Activated CD4-positive, alpha-beta T cell treated with anti-CD3 and anti-CD28 coated beads, Interleukin-10, Interleukin-2, amounts not matched to agents 100 ng/mL and 50 ng/mL, durations not matched to agents 16 hours and 8 hours (primary cell): ENCODE measurements around the gene FUT6.
A peak's percentile ranks its signal among the peaks of the same experiment; 100 is the strongest.
"Not testable (repeated sequence)": the region's sequence is repeated elsewhere in the genome, so short reads cannot be mapped to it uniquely, and the experiment has no call there.

Experiments used
- DNase-seq: peaks from one replicate; pipeline ENCODE4 v3.0.0-alpha.2; 2020

FUT6 gene

GRCh38 chr19:5857203-5858081 is 17.9 kb upstream of the FUT6 start:
- DNase-seq: no peak

- not testable (repeated sequence) for DNase-seq
These were observed 15.6 kb upstream of the FUT6 start for GRCh38 chr19:5855151-5855550.

DNA sequence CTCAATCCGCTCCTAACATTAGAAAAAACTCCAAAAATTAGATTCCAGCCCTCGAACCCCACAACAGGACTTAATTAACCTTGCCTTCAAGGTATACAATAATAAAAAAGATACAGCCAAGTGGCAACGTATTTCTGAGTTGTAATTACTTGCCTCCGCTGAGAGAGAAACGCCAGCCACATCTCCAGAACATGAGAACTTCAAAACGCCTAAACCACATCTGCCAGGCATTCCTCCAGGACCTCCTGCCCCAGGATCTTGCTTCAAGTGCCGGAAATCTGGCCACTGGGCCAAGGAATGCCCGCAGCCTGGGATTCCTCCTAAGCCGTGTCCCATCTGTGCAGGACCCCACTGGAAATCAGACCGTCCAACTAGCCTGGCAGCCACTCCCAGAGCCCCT is 14.6 kb upstream of the FUT6 start:
- not testable (repeated sequence) for DNase-seq

- DNase-seq: no peak
These were observed 11.8 kb upstream of the FUT6 start, which contains the start of gene FUT3 for GRCh38 chr19:5851302-5851701. Gene FUT3 (minus strand): TSS chr19:5851449.

- no peak for DNase-seq
These were observed 11.3 kb upstream of the FUT6 start for GRCh38 chr19:5850743-5851293.

GRCh38 chr19:5850189-5850588 is 10.7 kb upstream of the FUT6 start:
- DNase-seq: no peak

GRCh38 chr19:5848621-5849020 is 9.1 kb upstream of the FUT6 start:
- not testable (repeated sequence) for DNase-seq

DNA sequence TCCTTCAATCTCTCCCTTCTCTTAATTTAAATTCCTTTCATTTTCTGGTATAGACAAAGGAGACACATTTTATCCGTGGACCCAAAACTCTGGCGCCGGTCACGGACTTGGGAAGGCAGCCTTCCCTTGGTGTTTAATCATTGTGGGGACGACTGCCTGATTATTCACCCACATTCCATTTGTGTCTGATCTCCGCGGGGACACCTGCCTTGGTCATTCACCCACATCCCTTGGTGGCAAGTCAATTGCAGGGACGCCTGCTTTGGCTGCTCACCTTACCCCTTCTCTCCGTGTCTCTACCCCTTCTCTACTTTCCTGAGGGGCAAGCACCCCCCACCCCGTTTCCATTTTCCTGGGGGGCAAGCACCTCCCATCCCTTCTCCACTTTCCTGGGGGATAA is 8.3 kb upstream of the FUT6 start:
- DNase-seq: not testable (repeated sequence)

DNA sequence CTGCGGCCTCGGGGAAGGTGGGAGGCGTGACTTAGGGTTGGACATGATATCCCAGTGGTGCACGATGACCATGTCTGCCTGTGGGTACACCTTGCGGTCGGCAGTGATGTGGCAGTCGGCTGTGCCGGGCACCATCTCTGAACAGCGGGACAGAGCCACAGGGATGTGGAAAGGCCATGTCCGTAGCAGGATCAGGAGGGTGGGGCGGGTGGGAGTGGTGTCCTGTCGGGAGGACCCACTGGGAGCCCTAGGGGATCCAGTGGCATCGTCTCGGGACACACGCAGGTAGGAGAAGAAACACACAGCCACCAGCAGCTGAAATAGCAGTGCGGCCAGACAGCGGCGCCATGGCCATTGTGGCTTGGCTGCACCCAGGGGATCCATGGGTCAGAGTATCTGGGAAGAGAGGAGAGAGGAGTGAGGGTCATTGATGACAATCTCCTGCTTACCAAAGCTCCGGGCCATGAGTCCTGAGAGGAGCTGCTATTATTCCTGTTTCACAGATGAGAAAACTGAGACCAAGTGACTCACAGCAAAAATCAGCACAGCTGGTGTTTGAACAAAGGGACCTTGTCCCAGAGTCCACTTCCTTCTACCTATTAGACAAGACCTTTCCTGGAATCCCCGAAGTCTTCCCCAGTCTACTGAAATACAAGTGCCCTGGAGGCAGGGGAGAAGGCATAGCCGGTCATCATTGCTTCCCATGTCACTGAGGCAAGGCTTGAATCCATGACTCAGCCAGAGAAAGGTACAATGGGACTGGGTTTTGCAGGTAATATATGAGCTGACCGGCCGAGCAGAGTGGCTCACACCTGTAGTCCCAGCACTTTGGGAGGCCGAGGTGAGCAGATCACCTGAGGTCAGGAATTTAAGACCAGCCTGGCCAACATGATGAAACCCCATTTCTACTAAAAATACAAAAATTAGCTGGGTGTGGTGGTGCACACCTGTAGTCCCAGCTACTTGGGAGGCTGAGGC is 5.2 kb upstream of the FUT6 start:
- DNase-seq: no peak

DNA sequence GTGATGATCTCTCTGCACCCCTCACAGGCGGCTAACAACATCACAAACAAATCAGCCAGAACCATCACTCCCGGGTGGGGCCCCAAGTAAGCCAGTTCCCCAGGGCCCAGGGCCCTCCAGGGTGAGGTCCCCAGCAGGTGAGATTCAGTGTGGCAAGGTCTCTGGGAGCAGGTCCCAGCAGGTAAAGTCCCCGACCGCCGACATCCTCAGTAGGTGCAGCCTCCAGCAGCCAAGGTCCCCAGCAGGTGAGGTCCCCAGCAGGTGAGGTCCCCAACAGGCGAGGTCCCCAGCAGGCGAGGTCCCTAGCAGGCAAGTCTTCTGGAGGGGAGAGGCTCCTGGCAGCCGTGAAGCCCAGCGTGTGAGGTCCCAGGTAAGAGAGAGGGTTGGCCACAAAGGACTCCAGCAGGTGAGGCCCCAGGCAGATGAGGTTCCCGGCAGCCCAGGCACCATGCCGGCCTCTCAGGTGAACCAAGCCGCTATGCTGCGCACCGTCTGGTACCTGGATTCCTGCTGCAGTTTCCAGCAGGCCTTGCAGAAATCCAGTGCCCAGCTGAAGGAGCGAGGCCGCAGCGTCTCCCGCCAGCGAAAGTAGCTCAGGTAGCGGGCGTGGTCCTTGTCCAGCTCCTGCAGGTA is 3.9 kb upstream of the FUT6 start:
- no peak for DNase-seq

DNA sequence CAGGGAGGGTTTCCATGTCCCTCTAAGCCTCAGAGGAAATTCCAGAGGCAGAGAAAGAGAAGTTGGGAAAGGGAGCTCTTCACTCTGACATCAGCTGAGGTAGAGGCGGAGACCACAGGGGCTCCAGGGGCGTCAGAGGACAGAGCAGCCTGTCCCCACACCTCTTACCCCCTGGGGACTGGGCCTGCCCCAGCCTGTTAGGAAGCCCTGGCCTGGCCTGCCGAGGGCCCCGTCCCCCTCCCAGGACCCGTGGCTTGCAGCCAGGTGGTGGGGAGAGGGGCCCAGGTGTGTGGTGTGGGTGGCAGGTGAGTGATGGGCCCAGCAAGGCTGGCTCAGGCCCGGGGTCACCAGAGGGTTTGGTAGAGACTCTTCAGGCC is 2.2 kb upstream of the FUT6 start:
- DNase-seq: not testable (repeated sequence)

DNA sequence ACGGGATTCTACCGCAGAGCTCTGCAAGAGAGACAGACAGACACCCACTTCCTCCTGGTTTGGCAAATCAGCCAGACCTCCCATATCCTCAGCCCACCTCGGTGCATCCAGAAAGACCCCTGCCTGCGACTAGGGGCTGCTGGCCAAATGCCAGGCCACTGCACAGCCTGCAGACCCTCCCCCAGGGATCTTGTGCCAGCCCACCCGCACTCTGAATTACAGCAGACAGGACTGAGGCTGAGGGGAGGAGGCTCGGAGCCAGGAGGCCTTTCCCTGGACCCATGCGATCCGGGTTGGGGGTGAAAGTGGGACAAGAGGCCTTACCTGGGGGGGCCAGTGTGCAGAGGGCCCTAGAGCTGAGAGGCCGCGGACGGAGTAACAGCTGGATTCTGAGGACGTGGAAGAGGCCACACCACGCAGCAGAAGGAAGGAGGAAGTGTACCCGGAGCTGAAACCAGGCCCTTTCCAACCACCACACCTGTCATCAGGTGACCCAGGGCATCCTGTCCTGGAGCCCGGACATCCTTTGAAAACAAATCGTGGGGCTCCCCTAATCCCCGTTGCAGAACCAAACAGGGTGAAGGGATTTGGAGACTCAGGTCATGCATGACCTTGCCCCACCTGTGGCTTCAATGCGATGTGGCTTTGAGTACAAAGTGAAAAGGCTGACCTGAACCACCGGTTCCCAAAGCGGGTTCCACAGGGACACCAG is 993 bp downstream of the FUT6 start:
- DNase-seq: no peak

GRCh38 chr19:5837761-5838352 is 1.6 kb downstream of the FUT6 start:
- no peak for DNase-seq

- no peak for DNase-seq
These were observed 6.8 kb downstream of the FUT6 start for GRCh38 chr19:5832527-5833216.

DNA sequence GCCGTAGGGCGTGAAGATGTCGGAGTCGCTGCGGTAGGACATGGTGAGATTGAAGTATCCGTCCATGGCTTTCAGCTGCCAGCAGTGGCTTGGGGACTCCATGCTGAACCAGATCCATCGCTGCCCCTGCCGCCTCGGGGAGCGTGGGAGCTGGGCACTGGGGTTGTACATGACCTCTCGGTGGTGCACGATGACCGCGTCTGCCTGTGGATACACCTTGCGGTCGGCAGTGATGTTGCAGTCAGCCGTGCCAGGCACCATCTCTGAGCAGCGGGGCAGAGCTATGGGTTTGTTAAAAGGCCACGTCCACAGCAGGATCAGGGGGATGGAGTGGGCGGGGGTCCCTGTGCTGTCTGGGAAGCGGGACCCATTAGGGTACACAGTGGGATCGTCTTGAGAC is 7.4 kb downstream of the FUT6 start:
- DNase-seq: no peak

GRCh38 chr19:5831159-5831558 is 8.3 kb downstream of the FUT6 start:
- no peak for DNase-seq

- DNase-seq: no peak
These were observed 9.8 kb downstream of the FUT6 start for GRCh38 chr19:5829567-5830310.

- DNase-seq: peak; percentile 46
These were observed 10.6 kb downstream of the FUT6 start for GRCh38 chr19:5828661-5829566.
